Cardiac fibroblast (primary cell): ENCODE measurements around the gene SNED1.

Experiments used
- DNase-seq, 2 donors: peaks; one replicate each; pipeline versions ENCODE4 v3.0.0 to v3.0.0-alpha.2; 2010; ENCODE audit warnings: low read depth in 2 of 2
- H3K4me3 ChIP-seq, 2 donors: replicated peaks in 1 of 2; 1 replicate in 1 of 2; 2 replicates in 1 of 2; pipeline ENCODE4 v1.5.1; 2011; ENCODE audit warnings: low read depth in 2 of 2, low read length in 2 of 2, mild to moderate bottlenecking in 2 of 2, moderate library complexity in 1 of 2
- CTCF ChIP-seq: IDR thresholded peaks from one replicate; pipeline ENCODE4 v1.5.1; 2011; ENCODE audit warnings: low read depth, mild to moderate bottlenecking, low read length, inconsistent platforms

The SNED1 gene

DNA sequence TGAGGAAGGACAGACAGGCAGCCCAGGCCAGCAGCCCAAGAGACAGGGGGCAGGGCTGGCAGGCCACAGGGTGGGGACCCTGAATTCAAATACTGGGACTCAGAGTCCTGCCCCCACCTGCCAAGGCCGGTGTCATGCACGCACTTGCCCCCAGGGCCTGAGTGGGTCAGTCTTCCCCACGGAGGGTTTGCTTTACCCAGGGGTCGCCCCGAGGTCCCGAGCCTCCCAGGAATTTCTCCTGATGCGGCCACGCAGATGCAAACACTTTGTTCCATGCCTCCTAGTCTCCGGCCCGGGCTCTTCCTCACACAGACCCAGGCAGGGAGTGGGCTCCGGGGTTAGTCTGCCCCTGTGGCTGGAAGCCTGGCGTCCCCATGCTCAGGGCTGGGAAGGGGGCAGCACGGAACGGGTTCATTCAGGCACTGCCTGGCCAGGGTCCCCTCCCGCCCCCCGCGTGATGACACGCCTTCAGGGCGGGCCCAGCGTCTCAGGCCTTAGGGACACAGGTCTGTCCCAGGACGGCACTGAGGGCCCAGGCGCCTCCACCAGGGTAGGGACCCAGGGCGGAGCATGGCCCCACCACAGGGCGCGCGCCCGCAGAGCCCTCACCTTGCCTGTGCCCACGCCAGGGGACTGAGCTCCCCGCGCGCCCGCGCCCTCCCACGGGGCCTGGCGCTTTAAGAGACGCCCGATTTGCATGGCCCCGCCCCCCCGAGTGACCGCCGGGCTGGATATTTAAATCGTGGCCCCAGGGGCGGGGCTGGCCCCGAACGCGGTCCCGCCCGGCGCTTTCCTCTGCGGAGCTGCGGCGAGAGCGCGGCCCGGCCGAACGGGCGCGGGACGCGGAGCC, at the start of gene SNED1:
Gene SNED1, plus strand, starts transcription at position 763 of the 850 bp plus-strand sequence. CDS start 220 bp downstream, outside the sequence.
- TF ChIP-seq CTCF = no peak
- H3K4me3 ChIP-seq = peak within 1 kb of the TSS; percentile 59 to 72
- DNase-seq = peak; percentile 86 to 87

DNA sequence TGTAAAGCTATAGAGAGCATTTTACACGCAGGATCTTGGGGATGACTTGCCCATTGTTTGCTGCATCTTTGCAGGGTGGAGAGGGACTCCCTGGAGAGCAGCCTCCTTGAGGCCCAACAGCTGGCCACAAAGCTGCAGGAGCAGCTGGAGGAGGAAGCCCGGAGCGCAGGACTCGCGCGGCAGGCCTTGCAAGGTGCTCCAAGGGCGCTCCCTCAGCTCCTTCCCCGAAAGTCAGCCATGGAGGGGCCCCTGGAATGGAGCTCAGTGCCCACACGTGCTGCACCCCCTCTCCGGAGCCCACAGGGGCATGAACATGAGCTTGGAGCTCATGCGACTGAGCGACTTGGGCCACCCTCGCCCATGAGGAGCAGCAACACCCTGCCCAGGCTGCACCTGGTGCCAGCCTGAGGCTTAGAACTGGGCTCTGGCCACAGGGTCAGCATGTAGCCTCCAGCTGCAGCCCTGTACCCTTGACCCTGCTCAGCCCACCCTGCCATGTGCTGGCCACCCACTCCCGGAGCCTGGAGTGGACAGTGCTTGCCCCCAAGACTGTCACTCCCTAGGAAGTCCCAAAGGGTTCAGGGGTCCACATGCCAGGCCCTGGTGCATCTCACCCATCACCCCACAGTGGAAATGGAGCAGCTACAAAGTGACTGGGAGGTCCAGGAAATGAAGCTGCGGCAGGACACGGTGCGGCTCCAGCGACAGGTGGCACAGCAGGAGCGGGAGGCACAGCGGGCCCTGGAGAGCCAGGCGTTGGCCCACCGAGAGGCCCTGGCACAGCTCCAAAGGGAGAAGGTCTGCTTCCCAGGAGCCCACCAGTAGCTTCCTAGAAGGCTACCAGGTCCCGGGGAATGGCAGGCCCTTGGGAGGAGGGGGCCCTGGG, 49.3 kb upstream of the SNED1 start:
- H3K4me3 ChIP-seq = no peak overlapping the region
- no peak for TF ChIP-seq CTCF

GRCh38 chr2:240949791-240950705, 48.4 kb upstream of the SNED1 start:
- no peak overlapping the region for H3K4me3 ChIP-seq
- no peak for DNase-seq
- TF ChIP-seq CTCF = no peak

More for the DNA sequence above, 49.3 kb upstream of the SNED1 start:
- no peak for DNase-seq

GRCh38 chr2:240951045-240951594, 47.3 kb upstream of the SNED1 start:
- no peak for DNase-seq
- no peak overlapping the region for H3K4me3 ChIP-seq
- no peak for TF ChIP-seq CTCF

GRCh38 chr2:240952496-240953246, 45.7 kb upstream of the SNED1 start:
- no peak for TF ChIP-seq CTCF
- H3K4me3 ChIP-seq = no peak overlapping the region
- no peak for DNase-seq
